Upper lobe of left lung (tissue), 6 donors: ENCODE data around the gene ULK4. TPM values are rescaled to one million over a fixed set of nuclear protein-coding genes. Genes with fewer than 3 reads are reported as not detected.
"Not testable (repeated sequence)": the region's sequence is repeated elsewhere in the genome, so short reads cannot be mapped to it uniquely, and the experiment has no call there.

Source experiments
- ATAC-seq, 2 donors: fragments of 200-7000 bp; cut with Tn5 transposase; one replicate each; pipeline ENCODE4 v1.9.1; 2022; ENCODE audit warnings: mild to moderate bottlenecking in 2 of 2, moderate library complexity in 2 of 2; ENCODE audit not compliant: low FRiP score in 2 of 2
- DNase-seq, 2 donors: peaks; one replicate each; pipeline ENCODE4 v3.0.0-alpha.2; 2019 to 2020
- H3K27ac ChIP-seq, 4 donors: fragments of 200-600 bp; sonication (generic); one replicate each; pipeline ENCODE4 v1.5.1; 2016 to 2019
- H3K27me3 ChIP-seq, 4 donors: fragments of 200-600 bp; sonication (generic); one replicate each; pipeline ENCODE4 v1.5.1; 2017 to 2019
- H3K36me3 ChIP-seq, 4 donors: fragments of 200-600 bp; sonication (generic); one replicate each; pipeline ENCODE4 v1.5.1; 2016 to 2019
- H3K4me1 ChIP-seq, 4 donors: fragments of 200-600 bp; sonication (generic); one replicate each; pipeline ENCODE4 v1.5.1; 2018 to 2019
- H3K4me3 ChIP-seq, 4 donors: fragments of 200-600 bp; sonication (generic); one replicate each; pipeline ENCODE4 v1.5.1; 2017 to 2019; ENCODE audit warnings: mild to moderate bottlenecking in 2 of 4, moderate library complexity in 1 of 4
- H3K9me3 ChIP-seq, 4 donors: fragments of 200-600 bp; sonication (generic); one replicate each; pipeline ENCODE4 v1.5.1; 2018 to 2019
- CTCF ChIP-seq, 6 experiments: fragments of 450-650 bp in 4 of 6; fragments of 200-600 bp in 2 of 6; sonication (generic) in 2 of 6; IDR thresholded peaks; one replicate each; pipeline ENCODE4 v1.5.1; 2016 to 2019; ENCODE audit warnings: antibody characterized with exemption in 6 of 6
- EP300 ChIP-seq, 4 donors: sonication (generic); formaldehyde crosslinking; IDR thresholded peaks; one replicate each; pipeline ENCODE4 v1.5.1; 2017; ENCODE audit warnings: antibody characterized with exemption in 4 of 4, control low read depth in 2 of 4
- POLR2A ChIP-seq, 4 donors: fragments of 450-650 bp; IDR thresholded peaks; one replicate each; pipeline ENCODE4 v1.5.1; 2016 to 2017; ENCODE audit warnings: antibody characterized with exemption in 4 of 4, mild to moderate bottlenecking in 2 of 4
- POLR2AphosphoS5 ChIP-seq, 2 donors: sonication (generic); formaldehyde crosslinking; IDR thresholded peaks; one replicate each; pipeline ENCODE4 v1.5.1; 2017; ENCODE audit warnings: antibody characterized with exemption in 2 of 2
- WGBS, 2 donors: methylation state at CpG; one replicate each; pipeline ENCODE4 v1.1.5; 2017 to 2018; 5-methylcytosine and 5-hydroxymethylcytosine counted together
- total RNA-seq, 6 donors: library from RNA; depleted of rRNA in 4 of 6; stranded (reverse); fragments of >200 nt in 4 of 6; gene quantifications; one replicate each; pipeline versions ENCODE4 v1.1.0 to v1.2.1, GENCODE V29; 2016 to 2021
- donor health status: DM: no; HTN: no; CAD: no; lungs with moderate emphysema.
- donor health status: DM: no; HTN: yes; CAD: no; lungs with severe emphysema.

The ULK4 gene
- total RNA-seq, 6 donors from 2014 or later: 9.4 to 76.5 (median 28.1) TPM

- peak in 1 of 2 donors; percentile 76 for ATAC-seq
- TF ChIP-seq POLR2A (IDR thresholded peaks at IDR 0.05) (no peak), EP300 (IDR thresholded peaks at IDR 0.05) (no peak), CTCF (IDR thresholded peaks at IDR 0.05) (no peak), POLR2AphosphoS5 (IDR thresholded peaks at IDR 0.05) (no peak)
- Histone ChIP-seq H3K4me3 (no peak overlapping the region), H3K27me3 (no peaks in the 10 kb centered on the region), H3K36me3 (no peaks in the 10 kb centered on the region), H3K4me1 (peaks cover 0 to 4% (median 0%) of the 10 kb centered on the region in 4 donors), H3K27ac (no peak overlapping the region), H3K9me3 (no peaks in the 10 kb centered on the region)
- whole genome bisulfite sequencing, 2 donors: 86 to 96% methylated on average over 8 of the region's 8 CpGs
- DNase-seq: no peak
Observed at GRCh38 chr3:41710646-41711388, 251.1 kb downstream of the ULK4 start.

DNA sequence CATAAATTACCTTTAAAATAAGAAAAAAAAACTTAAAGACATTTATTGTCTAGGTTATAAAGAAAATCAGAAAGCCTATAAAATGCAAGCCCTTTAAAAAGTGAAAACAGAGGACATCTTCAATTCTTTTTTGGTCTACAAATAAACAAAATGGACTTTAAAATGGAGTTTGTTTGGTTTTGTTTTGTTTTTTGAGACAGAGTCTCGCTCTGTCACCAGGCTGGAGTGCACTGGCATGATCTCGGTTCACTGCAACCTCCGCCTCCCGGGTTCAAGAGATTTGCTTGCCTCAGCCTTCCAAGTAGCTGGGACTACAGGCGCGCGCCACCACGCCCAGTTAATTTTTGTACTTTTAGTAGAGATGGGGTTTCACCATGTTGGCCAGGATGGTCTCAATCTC lies 252.7 kb downstream of the ULK4 start:
- not testable (repeated sequence) for H3K36me3 ChIP-seq, H3K4me3 ChIP-seq, H3K4me1 ChIP-seq, ATAC-seq, H3K9me3 ChIP-seq, H3K27ac ChIP-seq, DNase-seq, H3K27me3 ChIP-seq
- 90 to 94% methylated on average over 8 of the region's 8 CpGs for WGBS, 2 donors

- WGBS, 2 donors: 55 to 63% methylated on average over 2 of the region's 2 CpGs
- H3K36me3 ChIP-seq: no peaks in the 10 kb centered on the region
- DNase-seq (no peak), ATAC-seq (no peak)
- no peak overlapping the region for H3K4me3 ChIP-seq
- H3K27ac ChIP-seq: no peak overlapping the region
- no peaks in the 10 kb centered on the region for H3K27me3 ChIP-seq
- TF ChIP-seq POLR2A (IDR thresholded peaks at IDR 0.05) (no peak), EP300 (IDR thresholded peaks at IDR 0.05) (no peak)
- peaks cover 0 to 4% (median 0%) of the 10 kb centered on the region in 4 donors for H3K4me1 ChIP-seq
- no peaks in the 10 kb centered on the region for H3K9me3 ChIP-seq
Observed at GRCh38 chr3:41708176-41708575, 253.7 kb downstream of the ULK4 start.

DNA sequence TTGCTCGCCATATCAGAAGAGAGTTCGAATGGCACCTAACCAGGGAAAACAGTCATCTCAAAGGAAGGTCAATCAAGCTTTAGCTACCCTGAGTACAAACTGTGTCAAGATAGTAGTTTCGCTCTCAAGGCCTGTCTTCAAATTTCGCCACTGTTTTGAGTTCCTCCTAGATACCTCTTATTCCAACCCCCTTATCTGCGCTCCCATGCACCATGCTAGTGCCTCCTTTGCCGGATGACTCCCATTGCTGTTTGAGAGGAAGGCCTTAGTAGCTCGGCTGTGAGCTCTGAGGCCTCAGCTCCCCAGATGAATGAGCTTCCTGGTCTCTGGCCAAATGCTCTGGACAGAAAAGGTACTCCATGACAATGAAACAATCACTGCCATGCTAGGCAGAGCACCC lies 256.0 kb downstream of the ULK4 start:
- 94% methylated on average over 7 of the region's 7 CpGs for WGBS, 2 donors
- no peaks in the 10 kb centered on the region for H3K36me3 ChIP-seq
- ATAC-seq: no peak
- H3K4me1 ChIP-seq: peaks cover 0 to 1% (median 0%) of the 10 kb centered on the region in 4 donors
- H3K4me3 ChIP-seq: no peak overlapping the region
- no peaks in the 10 kb centered on the region for H3K27me3 ChIP-seq
- no peak for DNase-seq
- no peak overlapping the region for H3K27ac ChIP-seq
- TF ChIP-seq POLR2A (IDR thresholded peaks at IDR 0.05) (no peak), CTCF (IDR thresholded peaks at IDR 0.05) (no peak), EP300 (IDR thresholded peaks at IDR 0.05) (no peak)
- H3K9me3 ChIP-seq: no peaks in the 10 kb centered on the region

DNA sequence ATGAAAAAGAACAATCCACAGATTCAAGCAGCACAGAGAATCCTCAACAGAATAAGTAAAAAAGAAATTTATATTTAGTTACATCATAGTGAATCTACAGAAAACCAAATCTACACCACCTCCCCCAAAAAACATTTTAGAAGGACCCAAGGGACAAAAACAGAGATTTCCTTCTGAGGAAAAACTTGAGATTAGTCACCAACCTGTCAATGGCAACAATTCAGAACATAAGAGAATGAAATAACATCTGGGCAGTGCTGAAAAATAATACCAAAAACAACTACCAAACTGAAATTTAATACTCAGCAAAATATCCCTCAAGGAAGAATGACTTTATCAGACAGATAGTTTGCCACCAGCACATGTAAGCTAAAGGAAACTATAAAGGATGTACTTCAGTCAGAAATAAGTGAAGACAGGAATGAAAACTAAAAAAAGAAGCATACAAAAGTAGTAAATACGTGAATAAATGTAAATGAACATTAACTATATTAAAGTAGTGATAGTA lies 260.7 kb downstream of the ULK4 start:
- Histone ChIP-seq H3K9me3 (no peaks in the 10 kb centered on the region), H3K36me3 (no peaks in the 10 kb centered on the region), H3K27me3 (no peaks in the 10 kb centered on the region), H3K27ac (no peak overlapping the region), H3K4me3 (no peak overlapping the region), H3K4me1 (no peaks in the 10 kb centered on the region)
- ATAC-seq (no peak), DNase-seq (no peak)
- TF ChIP-seq CTCF (IDR thresholded peaks at IDR 0.05) (no peak), POLR2AphosphoS5 (IDR thresholded peaks at IDR 0.05) (no peak), EP300 (IDR thresholded peaks at IDR 0.05) (no peak), POLR2A (IDR thresholded peaks at IDR 0.05) (no peak)
- WGBS, 2 donors: 93 to 96% methylated on average over 1 of the region's 1 CpG

DNA sequence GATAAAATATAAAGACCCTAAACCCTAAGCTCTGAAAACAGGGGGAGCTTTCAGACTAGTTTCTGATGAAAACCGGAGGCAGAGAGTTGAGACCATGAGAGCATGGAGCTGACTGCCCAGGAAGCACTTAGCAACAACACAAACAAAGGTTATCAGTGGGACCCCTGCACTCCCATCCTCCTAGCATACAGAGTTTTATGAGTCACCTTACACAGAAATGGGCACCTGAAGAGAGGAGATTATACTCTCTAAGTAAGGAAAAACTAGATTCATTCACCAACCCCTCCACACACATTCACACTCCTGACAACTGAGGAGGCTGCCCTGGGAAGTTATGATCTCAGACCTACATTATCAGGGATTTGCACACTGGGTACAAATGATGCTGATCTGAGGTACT lies 261.7 kb downstream of the ULK4 start:
- H3K27me3 ChIP-seq: no peaks in the 10 kb centered on the region
- TF ChIP-seq EP300 (IDR thresholded peaks at IDR 0.05) (no peak), POLR2A (IDR thresholded peaks at IDR 0.05) (no peak), POLR2AphosphoS5 (IDR thresholded peaks at IDR 0.05) (no peak), CTCF (IDR thresholded peaks at IDR 0.05) (no peak)
- no peaks in the 10 kb centered on the region for H3K36me3 ChIP-seq
- no peaks in the 10 kb centered on the region for H3K9me3 ChIP-seq
- no peaks in the 10 kb centered on the region for H3K4me1 ChIP-seq
- DNase-seq (no peak), ATAC-seq (no peak)
- no peak overlapping the region for H3K4me3 ChIP-seq
- H3K27ac ChIP-seq: no peak overlapping the region
- WGBS, 2 donors: 76 to 100% methylated on average over 1 of the region's 1 CpG
